HG03575 (cell line): Measurements from ENCODE around the gene KLF14.
"Not testable (repeated sequence)": the region's sequence is repeated elsewhere in the genome, so short reads cannot be mapped to it uniquely, and the experiment has no call there.

Experiments
- ATAC-seq: cut with Tn5 transposase; IDR thresholded peaks from one replicate; pipeline ENCODE4 v1.9.1; 2021; ENCODE audit not compliant: unreplicated experiment, insufficient number of reproducible peaks, low FRiP score; ENCODE audit errors: extremely low read depth

KLF14 gene

DNA sequence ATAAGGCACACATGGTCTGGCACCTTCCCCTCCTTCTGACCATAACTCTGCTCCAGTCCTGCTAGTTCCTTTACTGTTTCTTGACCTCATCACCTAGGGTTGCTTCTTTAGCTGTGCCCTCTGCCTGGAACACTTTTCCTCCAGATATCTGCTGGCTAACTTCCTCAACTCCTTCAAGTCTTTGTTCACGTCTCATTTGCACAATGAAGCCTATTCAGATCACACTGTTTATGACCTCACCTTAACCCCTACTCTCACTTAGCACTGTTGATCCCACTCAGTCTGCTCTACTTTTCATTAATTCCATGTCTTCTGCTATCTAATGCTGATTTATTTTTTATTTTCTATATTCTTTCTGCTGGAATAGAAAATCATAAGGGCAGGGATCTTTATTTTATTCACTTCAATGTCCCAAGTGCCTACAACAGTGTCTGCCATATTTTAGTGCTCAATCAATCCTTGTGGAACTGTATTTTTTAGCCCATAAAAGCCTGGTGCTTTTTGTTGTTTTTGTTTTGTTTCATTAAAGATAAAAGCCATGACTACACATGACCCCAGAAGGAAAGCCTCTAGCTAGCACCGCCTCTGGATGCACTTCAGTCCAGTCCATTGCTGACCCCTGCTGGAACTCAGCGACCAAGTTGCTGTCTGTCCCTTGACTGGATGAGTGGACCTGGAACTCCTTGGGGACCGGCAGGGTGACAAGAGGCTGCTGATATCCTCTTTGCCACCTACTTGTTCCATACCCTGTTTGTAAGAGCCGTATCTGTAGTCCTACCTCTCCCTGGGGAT, 12.3 kb downstream of the KLF14 start:
- no peak for ATAC-seq

- no peak for ATAC-seq
Observed at GRCh38 chr7:130719541-130719940, 14.5 kb downstream of the KLF14 start.

DNA sequence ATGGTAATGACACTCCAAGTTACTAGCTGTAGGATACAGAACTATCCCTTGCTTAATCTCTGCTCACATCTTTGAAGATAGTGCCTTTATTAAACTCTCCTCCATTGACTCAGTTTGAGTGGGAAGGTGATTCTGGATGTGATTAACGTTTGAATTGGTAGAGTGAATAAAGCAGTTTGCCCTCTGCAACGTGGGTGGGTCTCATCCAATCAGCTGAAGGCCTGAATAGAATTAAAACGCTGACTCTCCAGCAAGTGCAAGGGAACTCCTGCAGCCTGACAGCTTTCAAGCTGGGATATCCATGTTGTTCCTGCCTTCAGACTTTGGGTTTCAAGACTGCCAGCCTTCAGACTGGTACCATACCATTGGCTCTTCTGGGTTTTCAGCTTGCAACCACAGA, 21.6 kb downstream of the KLF14 start:
- no peak for ATAC-seq

DNA sequence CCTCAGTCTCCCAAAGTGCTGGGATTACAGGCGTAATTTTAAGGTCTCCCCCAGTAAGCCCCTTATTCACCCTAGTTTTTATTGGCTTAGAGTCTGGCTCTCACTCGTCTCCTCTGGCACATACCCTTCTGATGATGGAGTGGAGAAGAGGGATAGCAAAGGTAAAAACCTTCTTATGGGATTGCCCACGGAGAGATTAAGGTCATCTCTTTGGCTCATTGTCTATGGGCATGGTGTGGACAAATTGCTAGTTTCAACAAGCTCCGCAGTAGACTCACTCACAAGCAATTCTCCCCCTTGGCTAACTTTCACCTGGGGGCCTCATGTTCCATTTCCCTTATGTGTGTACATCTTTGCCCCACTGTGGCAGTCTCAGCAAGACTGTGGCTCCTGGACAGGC, 25.2 kb downstream of the KLF14 start:
- ATAC-seq = no peak

DNA sequence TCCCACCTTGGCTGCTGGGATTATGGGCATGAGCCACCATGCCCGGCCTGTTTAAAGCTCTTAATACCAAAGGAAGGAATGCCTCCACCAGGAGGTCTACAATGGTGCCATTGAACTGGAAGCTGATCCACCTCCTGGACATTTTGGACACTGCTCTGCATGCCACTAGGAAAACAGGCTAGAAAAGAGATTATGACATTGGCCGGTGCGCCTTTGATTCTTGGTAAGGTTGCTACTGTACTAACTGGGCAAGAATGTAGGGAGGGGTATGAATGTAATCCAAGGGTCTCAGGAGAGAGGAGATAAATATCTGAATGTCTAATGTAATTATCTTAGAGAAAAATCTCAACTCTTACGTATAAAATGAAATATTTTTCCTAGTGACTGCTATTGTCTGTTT, 26.0 kb downstream of the KLF14 start:
- no peak for ATAC-seq

GRCh38 chr7:130703851-130704250, 30.2 kb downstream of the KLF14 start:
- no peak for ATAC-seq

GRCh38 chr7:130701650-130702049, 32.4 kb downstream of the KLF14 start:
- no peak for ATAC-seq

DNA sequence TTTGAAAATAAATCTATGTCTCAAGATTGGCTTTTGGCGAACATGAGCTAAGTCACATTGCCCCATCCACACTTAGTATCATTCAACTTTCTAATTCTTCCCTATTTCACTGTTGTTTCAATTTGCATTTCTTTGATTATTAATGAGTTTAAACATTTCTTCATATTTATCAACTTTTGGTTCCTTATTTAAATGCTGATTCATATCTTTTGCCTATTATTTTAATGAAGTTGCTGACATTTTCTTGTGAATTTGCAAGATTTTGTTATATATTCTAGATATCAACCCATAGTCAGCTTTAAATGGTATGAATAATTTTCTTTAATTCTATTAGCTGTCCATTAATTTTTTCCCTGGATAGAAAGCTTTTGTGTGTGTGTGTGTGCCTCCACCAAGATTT, 33.2 kb downstream of the KLF14 start:
- no peak for ATAC-seq

DNA sequence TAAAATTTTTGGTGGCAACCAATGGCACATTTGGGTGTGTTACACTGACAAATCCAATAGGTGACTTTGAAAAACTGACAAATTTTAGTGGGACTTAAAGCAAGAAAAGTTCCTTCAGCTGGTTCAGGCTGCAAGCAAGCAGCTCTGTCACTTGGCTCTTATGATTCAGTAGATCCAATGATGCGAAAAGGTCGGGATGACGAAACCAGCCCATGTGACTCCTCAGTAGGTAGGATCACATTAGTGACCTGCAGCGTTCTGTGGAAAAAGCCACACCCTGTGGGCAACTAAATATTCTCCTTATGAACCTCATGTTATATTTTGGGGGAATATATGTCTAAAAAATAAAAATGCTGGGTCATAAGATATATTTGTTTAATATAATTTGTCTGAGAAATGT, 34.3 kb downstream of the KLF14 start:
- no peak for ATAC-seq

DNA sequence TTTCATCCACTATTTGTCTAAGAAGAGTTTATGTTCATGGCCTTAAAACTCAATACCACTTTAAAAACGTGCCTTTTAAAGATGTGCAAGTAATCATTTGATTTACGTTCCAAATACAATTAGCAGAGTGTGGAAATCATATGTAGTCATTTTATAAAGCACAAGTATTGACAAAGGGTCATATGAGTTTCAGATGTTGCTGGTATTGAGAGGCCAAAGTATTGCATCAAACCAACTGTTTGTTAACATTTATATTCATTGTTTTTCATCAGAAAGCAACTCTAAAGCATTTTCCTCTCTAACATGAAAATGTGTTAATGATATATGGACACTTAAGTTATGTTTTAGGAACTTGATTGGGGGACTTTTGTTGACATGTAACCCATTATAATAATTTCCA, 36.2 kb downstream of the KLF14 start:
- no peak for ATAC-seq

DNA sequence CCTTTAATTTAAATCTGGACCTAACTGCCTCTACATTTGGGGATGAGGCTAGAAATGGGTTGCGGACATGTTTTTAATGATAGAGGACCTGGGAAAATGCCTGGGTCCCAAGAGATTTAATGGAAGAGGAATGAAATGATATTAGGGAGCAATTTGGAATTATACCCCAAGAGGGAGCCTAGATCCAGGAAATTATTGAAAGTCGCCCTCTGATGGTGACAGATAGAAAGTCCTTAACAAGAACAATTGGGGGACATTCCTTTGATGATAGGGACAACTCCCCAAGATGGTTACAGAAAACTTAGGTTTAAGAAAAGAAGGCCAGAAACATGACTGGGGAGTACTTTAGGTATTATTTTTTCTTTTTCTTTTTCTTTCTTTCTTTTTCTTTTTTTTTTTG, 38.2 kb downstream of the KLF14 start:
- no peak for ATAC-seq

DNA sequence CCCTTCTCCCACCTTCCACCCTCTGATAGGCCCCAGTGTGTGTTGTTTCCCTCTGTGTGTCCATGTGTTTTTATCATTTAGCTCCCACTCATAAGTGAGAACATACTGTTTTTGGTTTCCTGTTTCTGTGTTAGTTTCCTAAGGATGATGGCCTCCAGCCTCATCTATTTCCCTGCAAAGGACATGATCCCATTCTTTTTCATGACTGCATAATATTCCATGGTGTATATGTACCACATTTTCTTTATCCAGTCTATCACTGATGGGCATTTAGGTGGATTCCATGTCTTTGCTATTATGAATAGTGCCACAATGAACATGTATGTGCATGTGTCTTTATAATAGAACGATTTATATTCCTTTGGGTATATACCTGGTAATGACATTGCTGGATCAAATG, 41.6 kb downstream of the KLF14 start:
- not testable (repeated sequence) for ATAC-seq

GRCh38 chr7:130689683-130690082, 44.3 kb downstream of the KLF14 start:
- no peak for ATAC-seq

- no peak for ATAC-seq
Observed at GRCh38 chr7:130683026-130683425, 51.0 kb downstream of the KLF14 start.
